Left ventricle myocardium inferior (tissue), 1 donor: ENCODE measurements around the gene ETFRF1. TPM values are rescaled to one million over a fixed set of nuclear protein-coding genes. Genes with fewer than 3 reads are reported as not detected.

Experiments
- DNase-seq: peaks from one replicate; pipeline ENCODE4 v3.0.0-alpha.2; 2020
- H3K27ac ChIP-seq: fragments of 200-600 bp; replicated peaks from 2 replicates; pipeline ENCODE4 v1.8.0; 2021
- H3K27me3 ChIP-seq: fragments of 200-600 bp; 2 replicates; pipeline ENCODE4 v1.8.0; 2021; ENCODE audit warnings: low read depth
- H3K36me3 ChIP-seq: fragments of 200-600 bp; 2 replicates; pipeline ENCODE4 v1.8.0; 2021
- H3K4me1 ChIP-seq: fragments of 200-600 bp; 2 replicates; pipeline ENCODE4 v1.8.0; 2021
- H3K4me3 ChIP-seq: fragments of 200-600 bp; 2 replicates; pipeline ENCODE4 v1.8.0; 2021; ENCODE audit warnings: mild to moderate bottlenecking, moderate library complexity
- H3K9me3 ChIP-seq: fragments of 200-600 bp; replicated peaks from 2 replicates; pipeline ENCODE4 v1.8.0; 2021
- intact Hi-C: fragments of 100-400 bp; cut with micrococcal nuclease; formaldehyde crosslinking; loops from one replicate; pipeline ENCODE4 v1.11.0; 2022
- total RNA-seq: library from RNA; stranded (reverse); fragmentation: NEBNext Ultra II Directional; extraction: Animal tissue kit (Norgen Biotek cat#: 25700); gene quantifications from one replicate; pipeline ENCODE4 v1.2.1, GENCODE V29; 2021
- TF ChIP-seq, protein P1 (sequence below): fragments of 200-600 bp; IDR thresholded peaks from 2 replicates; pipeline ENCODE4 v1.8.0; 2021; ENCODE audit warnings: antibody characterized with exemption, mild to moderate bottlenecking, borderline replicate concordance
- donor health status: DM: no; HTN: yes; CAD: no; lungs with severe emphysema.

ETFRF1 gene
- total RNA-seq, 1 donor from 2014 or later: 71.5 TPM

- Histone ChIP-seq H3K9me3 (no peaks in the 10 kb centered on the region), H3K4me1 (peaks cover 22% of the 10 kb centered on the region), H3K36me3 (no peaks in the 10 kb centered on the region), H3K27me3 (no peaks in the 10 kb centered on the region), H3K27ac (no peak overlapping the region), H3K4me3 (no peak overlapping the region)
- no peak for DNase-seq
- intact Hi-C loops: no loop called here
- TF ChIP-seq, protein P1, sequence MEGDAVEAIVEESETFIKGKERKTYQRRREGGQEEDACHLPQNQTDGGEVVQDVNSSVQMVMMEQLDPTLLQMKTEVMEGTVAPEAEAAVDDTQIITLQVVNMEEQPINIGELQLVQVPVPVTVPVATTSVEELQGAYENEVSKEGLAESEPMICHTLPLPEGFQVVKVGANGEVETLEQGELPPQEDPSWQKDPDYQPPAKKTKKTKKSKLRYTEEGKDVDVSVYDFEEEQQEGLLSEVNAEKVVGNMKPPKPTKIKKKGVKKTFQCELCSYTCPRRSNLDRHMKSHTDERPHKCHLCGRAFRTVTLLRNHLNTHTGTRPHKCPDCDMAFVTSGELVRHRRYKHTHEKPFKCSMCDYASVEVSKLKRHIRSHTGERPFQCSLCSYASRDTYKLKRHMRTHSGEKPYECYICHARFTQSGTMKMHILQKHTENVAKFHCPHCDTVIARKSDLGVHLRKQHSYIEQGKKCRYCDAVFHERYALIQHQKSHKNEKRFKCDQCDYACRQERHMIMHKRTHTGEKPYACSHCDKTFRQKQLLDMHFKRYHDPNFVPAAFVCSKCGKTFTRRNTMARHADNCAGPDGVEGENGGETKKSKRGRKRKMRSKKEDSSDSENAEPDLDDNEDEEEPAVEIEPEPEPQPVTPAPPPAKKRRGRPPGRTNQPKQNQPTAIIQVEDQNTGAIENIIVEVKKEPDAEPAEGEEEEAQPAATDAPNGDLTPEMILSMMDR: no peak
Measured at GRCh38 chr12:25254271-25254880, 59.3 kb downstream of the ETFRF1 start.

Other genes with a start within 250 kb of the ETFRF1 start
- gene BCAT1, start 246.1 kb upstream of the ETFRF1 start, total RNA-seq: 4.3 TPM
- gene DNAI7, start 77 bp upstream of the ETFRF1 start, total RNA-seq: 1.1 TPM
- gene KRAS, start 55.7 kb downstream of the ETFRF1 start, total RNA-seq: 10.8 TPM